NB4 (cell line): ENCODE data around the gene VANGL2.

Source experiments
- DNase-seq: peaks from one replicate; pipeline ENCODE4 v3.0.0; 2010; ENCODE audit warnings: low read depth
- H3K4me3 ChIP-seq: one replicate; pipeline ENCODE4 v1.5.1; 2011; ENCODE audit warnings: mild to moderate bottlenecking, low read depth, low read length, moderate library complexity
- MYC ChIP-seq: IDR thresholded peaks from 2 replicates; pipeline ENCODE4 v1.6.1; 2011; ENCODE audit warnings: low read depth, low read length
- POLR2A ChIP-seq: IDR thresholded peaks from 2 replicates; pipeline ENCODE4 v1.6.1; 2011; ENCODE audit warnings: mild to moderate bottlenecking; ENCODE audit not compliant: insufficient read length; ENCODE audit errors: extremely low read depth
- TF ChIP-seq, protein P1 (sequence below): IDR thresholded peaks from one replicate; pipeline ENCODE4 v1.5.1; 2012; ENCODE audit warnings: low read depth, low read length
- TF ChIP-seq, protein P2 (sequence below): IDR thresholded peaks from 2 replicates; pipeline ENCODE4 v1.6.1; 2011; ENCODE audit warnings: low read depth, low read length

The VANGL2 gene

DNA sequence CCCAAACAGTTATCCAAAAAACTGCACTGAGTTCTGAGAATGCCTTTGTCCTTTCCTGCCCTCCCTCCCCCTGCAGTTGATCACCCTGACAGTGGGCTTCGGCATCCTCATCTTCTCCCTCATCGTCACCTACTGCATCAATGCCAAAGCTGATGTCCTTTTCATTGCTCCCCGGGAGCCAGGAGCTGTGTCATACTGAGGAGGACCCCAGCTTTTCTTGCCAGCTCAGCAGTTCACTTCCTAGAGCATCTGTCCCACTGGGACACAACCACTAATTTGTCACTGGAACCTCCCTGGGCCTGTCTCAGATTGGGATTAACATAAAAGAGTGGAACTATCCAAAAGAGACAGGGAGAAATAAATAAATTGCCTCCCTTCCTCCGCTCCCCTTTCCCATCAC, 42.3 kb upstream of the VANGL2 start:
- DNase-seq, result no peak
- TF ChIP-seq, protein P1, sequence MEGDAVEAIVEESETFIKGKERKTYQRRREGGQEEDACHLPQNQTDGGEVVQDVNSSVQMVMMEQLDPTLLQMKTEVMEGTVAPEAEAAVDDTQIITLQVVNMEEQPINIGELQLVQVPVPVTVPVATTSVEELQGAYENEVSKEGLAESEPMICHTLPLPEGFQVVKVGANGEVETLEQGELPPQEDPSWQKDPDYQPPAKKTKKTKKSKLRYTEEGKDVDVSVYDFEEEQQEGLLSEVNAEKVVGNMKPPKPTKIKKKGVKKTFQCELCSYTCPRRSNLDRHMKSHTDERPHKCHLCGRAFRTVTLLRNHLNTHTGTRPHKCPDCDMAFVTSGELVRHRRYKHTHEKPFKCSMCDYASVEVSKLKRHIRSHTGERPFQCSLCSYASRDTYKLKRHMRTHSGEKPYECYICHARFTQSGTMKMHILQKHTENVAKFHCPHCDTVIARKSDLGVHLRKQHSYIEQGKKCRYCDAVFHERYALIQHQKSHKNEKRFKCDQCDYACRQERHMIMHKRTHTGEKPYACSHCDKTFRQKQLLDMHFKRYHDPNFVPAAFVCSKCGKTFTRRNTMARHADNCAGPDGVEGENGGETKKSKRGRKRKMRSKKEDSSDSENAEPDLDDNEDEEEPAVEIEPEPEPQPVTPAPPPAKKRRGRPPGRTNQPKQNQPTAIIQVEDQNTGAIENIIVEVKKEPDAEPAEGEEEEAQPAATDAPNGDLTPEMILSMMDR, result no peak
- TF ChIP-seq MYC (no peak), POLR2A (no peak)
- TF ChIP-seq, protein P2, sequence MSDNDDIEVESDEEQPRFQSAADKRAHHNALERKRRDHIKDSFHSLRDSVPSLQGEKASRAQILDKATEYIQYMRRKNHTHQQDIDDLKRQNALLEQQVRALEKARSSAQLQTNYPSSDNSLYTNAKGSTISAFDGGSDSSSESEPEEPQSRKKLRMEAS, result no peak

DNA sequence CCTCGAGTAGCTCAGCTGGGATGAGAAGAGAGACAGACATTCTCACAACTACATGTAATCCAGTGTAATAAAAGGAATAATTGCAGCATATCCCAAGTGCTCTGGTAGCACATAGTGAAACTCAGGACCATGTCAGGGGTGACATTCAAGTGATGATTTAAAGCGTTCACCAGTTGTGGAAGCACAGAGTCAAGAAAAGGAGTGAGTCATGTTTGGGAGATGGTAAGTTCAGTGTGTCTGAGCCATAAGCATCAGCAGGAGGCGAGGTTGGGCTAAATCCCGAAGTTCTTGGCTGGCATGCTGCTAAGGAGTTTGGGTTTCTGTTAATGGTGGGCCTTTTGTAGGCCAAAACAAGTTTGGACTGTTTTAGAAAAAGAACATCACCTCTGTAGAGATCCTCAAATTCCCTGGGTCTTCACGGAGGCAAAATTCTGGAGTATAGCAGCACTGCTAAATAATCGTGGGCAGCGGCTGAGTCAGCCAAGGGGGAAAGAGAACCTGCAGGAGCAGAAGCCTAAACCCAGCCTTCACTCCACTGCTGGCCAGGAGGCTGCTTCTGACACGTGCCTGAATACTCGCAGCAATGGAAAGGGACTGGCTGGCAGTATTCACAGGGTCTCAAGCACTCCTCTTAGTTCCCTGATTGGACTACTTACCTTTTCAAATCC, 40.7 kb upstream of the VANGL2 start:
- no peak for DNase-seq
- TF ChIP-seq, protein P1, result no peak
- TF ChIP-seq, protein P2, result no peak
- TF ChIP-seq MYC, result no peak
- no peak for TF ChIP-seq POLR2A
- H3K4me3 ChIP-seq, result no peak overlapping the region

More for the DNA sequence above, 42.3 kb upstream of the VANGL2 start:
- H3K4me3 ChIP-seq, result no peak overlapping the region

DNA sequence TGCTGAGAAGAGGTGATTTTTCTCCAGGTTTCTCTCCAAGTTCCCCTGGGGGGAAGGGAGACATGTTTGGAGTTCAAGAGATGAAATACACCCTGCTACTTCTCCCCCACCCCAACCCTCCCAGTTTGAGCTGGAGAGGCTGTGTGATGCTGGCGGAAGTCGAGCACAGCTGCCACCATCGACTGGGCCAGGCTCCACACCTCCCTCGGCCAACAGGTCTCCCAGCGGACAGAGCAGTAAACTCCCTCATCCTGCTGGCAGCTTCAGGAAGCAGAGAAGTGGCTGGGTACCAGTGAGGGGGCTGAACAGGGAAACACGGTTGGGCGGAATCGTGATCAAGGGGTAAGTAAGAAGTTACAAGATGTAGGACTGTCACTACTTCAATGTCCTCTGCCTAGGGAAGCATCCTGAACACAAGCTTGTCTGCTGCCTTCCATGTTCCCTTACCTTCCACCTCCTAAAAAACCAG, 40.1 kb upstream of the VANGL2 start:
- no peak overlapping the region for H3K4me3 ChIP-seq
- TF ChIP-seq, protein P2, result no peak
- TF ChIP-seq MYC (no peak), POLR2A (no peak)
- TF ChIP-seq, protein P1, result no peak
- no peak for DNase-seq

DNA sequence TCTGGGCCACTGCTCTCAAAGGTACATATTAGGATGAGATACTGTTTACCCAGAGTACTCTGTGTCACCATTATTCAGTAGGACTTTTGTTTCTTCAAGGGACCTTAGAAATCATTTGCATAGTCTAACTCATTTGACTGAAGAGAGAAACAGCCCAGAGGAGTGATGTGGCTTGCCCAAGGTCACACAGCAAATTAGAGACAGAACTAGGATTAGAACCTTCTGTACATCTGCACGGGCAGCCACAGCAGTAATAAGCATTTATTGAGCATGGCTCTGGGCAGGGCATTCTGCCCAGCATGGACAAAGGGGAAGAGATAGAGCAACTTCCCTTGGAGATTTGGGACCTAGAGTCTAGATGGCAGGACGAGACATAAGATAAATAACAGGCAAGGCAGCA, 39.2 kb upstream of the VANGL2 start:
- TF ChIP-seq, protein P2, result no peak
- no peak for TF ChIP-seq MYC
- no peak for TF ChIP-seq POLR2A
- TF ChIP-seq, protein P1, result no peak
- H3K4me3 ChIP-seq, result no peak overlapping the region
- no peak for DNase-seq

DNA sequence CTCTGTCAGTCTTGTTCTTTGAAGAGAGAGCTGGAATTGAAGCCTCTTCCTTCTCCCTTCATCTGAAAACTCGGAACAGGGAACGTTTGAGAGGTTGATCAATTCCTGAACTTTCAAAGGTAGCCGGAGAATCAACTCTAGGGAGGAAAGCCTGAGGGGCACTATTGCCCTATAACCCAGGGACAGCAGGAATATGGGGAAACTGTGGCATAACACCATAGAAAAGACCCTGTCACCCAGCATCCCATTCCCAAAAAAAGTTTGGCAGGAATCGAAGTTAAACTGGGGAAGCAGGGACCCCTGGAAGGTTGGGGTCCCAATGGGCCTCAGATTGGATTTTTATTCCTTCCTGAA, 38.6 kb upstream of the VANGL2 start:
- TF ChIP-seq POLR2A (no peak), MYC (no peak)
- TF ChIP-seq, protein P2, result no peak
- TF ChIP-seq, protein P1, result no peak
- H3K4me3 ChIP-seq, result no peak overlapping the region
- no peak for DNase-seq
